Measurements from ENCODE around the gene PLD1. TPM values are rescaled to one million over a fixed set of nuclear protein-coding genes. Genes with fewer than 3 reads are reported as not detected.

PLD1 gene
- total RNA-seq, 4 donors from 2014 or later: 7.0 to 17.1 (median 13.6) TPM

DNA sequence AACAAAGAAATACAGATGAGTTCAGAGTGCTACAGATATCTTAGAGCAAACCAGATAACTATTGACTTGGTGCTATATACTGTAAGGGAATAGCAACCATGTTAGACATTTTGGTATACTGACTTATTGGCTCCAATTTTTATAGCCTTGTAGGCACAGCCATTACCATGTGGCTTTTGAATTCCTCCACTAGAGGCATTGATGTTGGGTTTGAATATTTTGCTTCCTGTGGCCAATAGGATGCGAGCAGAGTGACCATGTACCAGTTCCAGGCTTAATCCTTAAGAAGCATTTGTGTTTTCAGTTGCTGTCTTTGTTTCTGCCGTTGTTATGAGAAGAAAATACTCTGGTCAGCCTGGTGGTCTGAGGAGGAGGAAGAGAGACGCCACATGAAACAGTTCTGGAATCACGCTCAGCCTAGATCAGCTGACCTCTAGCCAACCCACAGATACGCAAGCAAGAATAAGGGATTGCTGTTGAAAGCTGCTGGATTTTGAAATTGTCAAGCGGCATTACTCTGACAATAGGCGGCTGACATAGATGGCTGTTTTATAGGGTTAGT, 240.6 kb downstream of the PLD1 start:
- no peaks in the 10 kb centered on the region for H3K4me1 ChIP-seq
- no peak overlapping the region for H3K4me3 ChIP-seq
- no peaks in the 10 kb centered on the region for H3K36me3 ChIP-seq
- TF ChIP-seq, protein P1, sequence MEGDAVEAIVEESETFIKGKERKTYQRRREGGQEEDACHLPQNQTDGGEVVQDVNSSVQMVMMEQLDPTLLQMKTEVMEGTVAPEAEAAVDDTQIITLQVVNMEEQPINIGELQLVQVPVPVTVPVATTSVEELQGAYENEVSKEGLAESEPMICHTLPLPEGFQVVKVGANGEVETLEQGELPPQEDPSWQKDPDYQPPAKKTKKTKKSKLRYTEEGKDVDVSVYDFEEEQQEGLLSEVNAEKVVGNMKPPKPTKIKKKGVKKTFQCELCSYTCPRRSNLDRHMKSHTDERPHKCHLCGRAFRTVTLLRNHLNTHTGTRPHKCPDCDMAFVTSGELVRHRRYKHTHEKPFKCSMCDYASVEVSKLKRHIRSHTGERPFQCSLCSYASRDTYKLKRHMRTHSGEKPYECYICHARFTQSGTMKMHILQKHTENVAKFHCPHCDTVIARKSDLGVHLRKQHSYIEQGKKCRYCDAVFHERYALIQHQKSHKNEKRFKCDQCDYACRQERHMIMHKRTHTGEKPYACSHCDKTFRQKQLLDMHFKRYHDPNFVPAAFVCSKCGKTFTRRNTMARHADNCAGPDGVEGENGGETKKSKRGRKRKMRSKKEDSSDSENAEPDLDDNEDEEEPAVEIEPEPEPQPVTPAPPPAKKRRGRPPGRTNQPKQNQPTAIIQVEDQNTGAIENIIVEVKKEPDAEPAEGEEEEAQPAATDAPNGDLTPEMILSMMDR (IDR thresholded peaks at IDR 0.05): no peak
- no peak for TF ChIP-seq POLR2A (IDR thresholded peaks at IDR 0.05)
- TF ChIP-seq EP300 (IDR thresholded peaks at IDR 0.05): no peak
- TF ChIP-seq POLR2AphosphoS5 (IDR thresholded peaks at IDR 0.05): no peak
- no peak overlapping the region for H3K27ac ChIP-seq
- WGBS, 2 donors (ENCODE audit: low coverage in 1 of 2): 83 to 96% methylated on average over 4 of the region's 7 CpGs
- no peaks in the 10 kb centered on the region for H3K27me3 ChIP-seq
- ATAC-seq: no peak
- no peaks in the 10 kb centered on the region for H3K9me3 ChIP-seq

DNA sequence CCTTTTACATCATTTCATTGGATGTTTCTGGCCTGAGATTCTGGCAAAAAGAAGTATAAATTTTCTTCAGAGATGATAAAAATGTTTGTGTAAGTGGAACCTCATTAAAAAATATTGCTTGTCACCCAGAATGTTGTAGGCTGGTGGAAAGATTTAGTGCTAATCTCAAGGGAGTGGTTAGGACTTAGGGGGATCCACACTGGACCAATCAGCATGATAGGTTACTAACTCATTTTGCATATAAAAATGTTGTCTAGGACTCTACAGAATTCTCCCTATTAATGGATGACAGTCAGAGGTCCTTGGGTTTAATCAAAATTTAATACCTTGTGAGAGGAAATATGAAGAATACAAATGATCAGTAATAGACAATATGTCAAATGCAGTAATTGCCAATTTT, 241.5 kb downstream of the PLD1 start:
- H3K9me3 ChIP-seq: no peaks in the 10 kb centered on the region
- H3K27ac ChIP-seq: no peak overlapping the region
- TF ChIP-seq EP300 (IDR thresholded peaks at IDR 0.05) (no peak), POLR2A (IDR thresholded peaks at IDR 0.05) (no peak), POLR2AphosphoS5 (IDR thresholded peaks at IDR 0.05) (no peak)
- TF ChIP-seq, protein P1 (IDR thresholded peaks at IDR 0.05): no peak
- no peaks in the 10 kb centered on the region for H3K36me3 ChIP-seq
- no peak for ATAC-seq
- H3K4me1 ChIP-seq: no peaks in the 10 kb centered on the region
- H3K27me3 ChIP-seq: no peaks in the 10 kb centered on the region
- H3K4me3 ChIP-seq: no peak overlapping the region

DNA sequence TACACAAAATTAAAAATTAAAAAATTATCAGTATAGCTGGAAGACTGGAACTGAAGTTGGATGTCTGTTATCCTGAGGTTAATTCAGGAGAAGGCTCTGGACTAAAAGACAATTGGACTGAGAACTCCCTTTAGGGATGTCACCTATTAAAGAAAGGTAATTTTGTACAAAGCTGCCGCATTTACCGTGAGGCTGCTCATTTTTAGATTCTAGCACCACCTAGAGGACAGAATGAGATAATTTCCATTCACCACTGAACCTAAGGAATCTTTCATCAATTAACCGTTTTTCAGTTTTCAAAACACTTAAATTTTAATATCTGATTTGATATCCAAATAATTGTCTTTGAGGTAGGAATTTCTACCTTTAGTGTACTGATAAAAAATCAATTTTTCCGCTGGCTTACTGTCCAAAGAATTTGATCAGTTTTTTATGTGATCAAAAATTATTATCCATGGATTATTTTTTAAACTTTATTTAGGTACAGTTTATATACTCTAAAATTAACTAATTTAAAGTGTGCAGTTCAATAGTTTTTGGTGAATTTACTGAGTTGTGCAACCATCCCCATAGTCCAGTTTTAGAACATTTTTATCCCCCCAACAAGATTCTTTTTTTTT, 243.4 kb downstream of the PLD1 start:
- Histone ChIP-seq H3K27me3 (no peaks in the 10 kb centered on the region), H3K27ac (no peak overlapping the region), H3K4me3 (no peak overlapping the region), H3K4me1 (no peaks in the 10 kb centered on the region), H3K9me3 (no peaks in the 10 kb centered on the region), H3K36me3 (no peaks in the 10 kb centered on the region)
- no peak for ATAC-seq
- no peak for TF ChIP-seq POLR2A (IDR thresholded peaks at IDR 0.05)
- TF ChIP-seq, protein P1 (IDR thresholded peaks at IDR 0.05): peak; percentile 66 to 87 (median 82)
- 3 to 5% methylated on average over 4 of the region's 4 CpGs for WGBS, 2 donors (ENCODE audit: low coverage in 1 of 2)

- H3K4me1 ChIP-seq: no peaks in the 10 kb centered on the region
- no peaks in the 10 kb centered on the region for H3K27me3 ChIP-seq
- no peak for ATAC-seq
- 75 to 80% methylated on average over 1 to 2 of the region's 2 CpGs for WGBS, 2 donors (ENCODE audit: low coverage in 1 of 2)
- no peak overlapping the region for H3K4me3 ChIP-seq
- no peak for TF ChIP-seq EP300 (IDR thresholded peaks at IDR 0.05)
- no peak for TF ChIP-seq POLR2A (IDR thresholded peaks at IDR 0.05)
- TF ChIP-seq, protein P1 (IDR thresholded peaks at IDR 0.05): no peak
- no peak for TF ChIP-seq POLR2AphosphoS5 (IDR thresholded peaks at IDR 0.05)
- no peaks in the 10 kb centered on the region for H3K36me3 ChIP-seq
- H3K9me3 ChIP-seq: no peaks in the 10 kb centered on the region
- no peak overlapping the region for H3K27ac ChIP-seq
These were observed 244.7 kb downstream of the PLD1 start for GRCh38 chr3:171565481-171566058.

All from gastroesophageal sphincter (tissue), 4 donors.